IMR-90 (cell line): ENCODE measurements around the gene FARS2. TPM values are rescaled to one million over a fixed set of nuclear protein-coding genes. Genes with fewer than 3 reads are reported as not detected.

ENCODE experiments used
- ATAC-seq: fragments of 200-7000 bp; cut with Tn5 transposase; 2 replicates; pipeline ENCODE4 v1.9.1; 2020; ENCODE audit warnings: low read depth, mild to moderate bottlenecking, moderate library complexity
- BruUV-seq: library from RNA; stranded (reverse); fragments of 400-500 nt; replicated peaks from 2 replicates; lab custom pipeline; 2021; lab: Mats Ljungman, UMichigan
- CTCF ChIA-PET: fragments of 300-600 bp; formaldehyde crosslinking; extraction: SDS; loops from one replicate; lab custom pipeline; 2021; ENCODE audit warnings: antibody characterized with exemption; lab: Yijun Ruan, JAX
- POLR2A ChIA-PET: fragments of 300-600 bp; sonication (Branson Sonifier 250); formaldehyde crosslinking; loops from one replicate; lab custom pipeline; 2022; ENCODE audit warnings: antibody characterized with exemption; ENCODE audit not compliant: unreplicated experiment; lab: Charles Lee
- DNase-seq: peaks from one replicate; pipeline ENCODE4 v3.0.0; 2013
- H2AFZ ChIP-seq: replicated peaks from 2 replicates; pipeline ENCODE3; 2013; ENCODE audit warnings: low read length, mild to moderate bottlenecking; ENCODE audit not compliant: poor library complexity
- H2AK5ac ChIP-seq: 2 replicates; pipeline ENCODE4 v1.6.1; 2013; ENCODE audit warnings: low read depth, low read length, inconsistent platforms
- H2AK9ac ChIP-seq: replicated peaks from 2 replicates; pipeline ENCODE3; 2013; ENCODE audit warnings: mild to moderate bottlenecking, low read depth, low read length, moderate library complexity; ENCODE audit not compliant: poor library complexity
- H2BK120ac ChIP-seq: 2 replicates; pipeline ENCODE4 v1.6.1; 2013; ENCODE audit warnings: low read depth, low read length, inconsistent platforms
- H2BK15ac ChIP-seq: 3 replicates; pipeline ENCODE4 v1.6.1; 2013; ENCODE audit warnings: low read depth, low read length, inconsistent platforms
- H2BK20ac ChIP-seq: 2 replicates; pipeline ENCODE4 v1.6.1; 2013; ENCODE audit warnings: low read depth, mild to moderate bottlenecking, inconsistent platforms, low read length, moderate library complexity
- H2BK5ac ChIP-seq: 2 replicates; pipeline ENCODE4 v1.6.1; 2013; ENCODE audit warnings: mild to moderate bottlenecking, low read depth, low read length, inconsistent platforms; ENCODE audit not compliant: poor library complexity, severe bottlenecking
- H3K14ac ChIP-seq: replicated peaks from 2 replicates; pipeline ENCODE4 v1.6.1; 2013; ENCODE audit warnings: low read depth, low read length, inconsistent platforms
- H3K18ac ChIP-seq: 2 replicates; pipeline ENCODE4 v1.6.1; 2013; ENCODE audit warnings: low read depth, low read length, control low read depth
- H3K23ac ChIP-seq: 2 replicates; pipeline ENCODE4 v1.6.1; 2013; ENCODE audit warnings: low read depth, low read length, inconsistent platforms
- H3K27ac ChIP-seq: 2 replicates; pipeline ENCODE4 v1.5.1; 2013; ENCODE audit warnings: mild to moderate bottlenecking, control low read depth, low read length; ENCODE audit not compliant: insufficient read depth
- H3K27me3 ChIP-seq: 2 replicates; pipeline ENCODE4 v1.6.1; 2013; ENCODE audit warnings: low read length; ENCODE audit not compliant: control insufficient read depth, insufficient read depth
- H3K36me3 ChIP-seq: 2 replicates; pipeline ENCODE4 v1.6.1; 2013; ENCODE audit warnings: low read length, mixed read lengths; ENCODE audit not compliant: control insufficient read depth, insufficient read depth
- H3K4ac ChIP-seq: 2 replicates; pipeline ENCODE4 v1.6.1; 2013; ENCODE audit warnings: low read depth, low read length, inconsistent platforms
- H3K4me1 ChIP-seq: 2 replicates; pipeline ENCODE4 v1.6.1; 2013; ENCODE audit warnings: low read length, mixed read lengths; ENCODE audit not compliant: control insufficient read depth, insufficient read depth
- H3K4me2 ChIP-seq: 2 replicates; pipeline ENCODE4 v1.6.1; 2013; ENCODE audit warnings: low read depth, mild to moderate bottlenecking, control low read depth, low read length, moderate library complexity
- H3K4me3 ChIP-seq: 2 replicates; pipeline ENCODE4 v1.5.1; 2013; ENCODE audit warnings: low read depth, mild to moderate bottlenecking, control low read depth, low read length, moderate library complexity; ENCODE audit not compliant: insufficient read depth
- H3K56ac ChIP-seq: 2 replicates; pipeline ENCODE4 v1.6.1; 2013; ENCODE audit warnings: low read length, inconsistent platforms; ENCODE audit not compliant: insufficient read depth; ENCODE audit errors: extremely low read depth
- H3K79me1 ChIP-seq, 2 experiments: 2 replicates each; pipeline ENCODE4 v1.6.1; 2013; ENCODE audit warnings: low read length in 2 of 2, inconsistent platforms in 1 of 2, low read depth in 1 of 2
- H3K9ac ChIP-seq: 2 replicates; pipeline ENCODE4 v1.6.1; 2013; ENCODE audit warnings: low read depth, low read length, control low read depth
- H3K9me1 ChIP-seq: 2 replicates; pipeline ENCODE4 v1.6.1; 2013; ENCODE audit warnings: low read length, inconsistent platforms; ENCODE audit not compliant: insufficient read depth
- H3K9me3 ChIP-seq: 2 replicates; pipeline ENCODE4 v1.6.1; 2013; ENCODE audit warnings: low read length; ENCODE audit not compliant: control insufficient read depth, insufficient read depth
- H4K20me1 ChIP-seq: 2 replicates; pipeline ENCODE4 v1.6.1; 2013; ENCODE audit warnings: low read length, inconsistent platforms; ENCODE audit not compliant: insufficient read depth
- H4K5ac ChIP-seq: 2 replicates; pipeline ENCODE4 v1.6.1; 2013; ENCODE audit warnings: mild to moderate bottlenecking, low read depth, low read length, control low read depth
- H4K8ac ChIP-seq, 2 experiments: 2 replicates each; pipeline ENCODE4 v1.6.1; 2013; ENCODE audit warnings: low read depth in 2 of 2, low read length in 2 of 2, control low read depth in 1 of 2, inconsistent platforms in 1 of 2
- H4K91ac ChIP-seq: 2 replicates; pipeline ENCODE4 v1.6.1; 2013; ENCODE audit warnings: low read depth, low read length, inconsistent platforms; ENCODE audit not compliant: insufficient read depth
- BHLHE40 ChIP-seq: fragments of 150-350 bp; IDR thresholded peaks from 2 replicates; pipeline ENCODE4 v1.6.1; 2016; ENCODE audit warnings: mild to moderate bottlenecking, low read depth, low read length
- FOS ChIP-seq: fragments of 150-350 bp; IDR thresholded peaks from 2 replicates; pipeline ENCODE4 v1.6.1; 2016; ENCODE audit warnings: low read depth, low read length
- MXI1 ChIP-seq: IDR thresholded peaks from 2 replicates; pipeline ENCODE4 v1.6.1; 2012; ENCODE audit warnings: low read depth, mild to moderate bottlenecking, low read length, moderate library complexity, borderline replicate concordance
- NFE2L2 ChIP-seq: fragments of 150-350 bp; IDR thresholded peaks from 2 replicates; pipeline ENCODE4 v1.6.1; 2016; ENCODE audit warnings: low read depth, mild to moderate bottlenecking, low read length
- RAD21 ChIP-seq: IDR thresholded peaks from 2 replicates; pipeline ENCODE4 v1.6.1; 2012; ENCODE audit warnings: low read length, improper control_type of control experiment
- RCOR1 ChIP-seq: IDR thresholded peaks from 2 replicates; pipeline ENCODE4 v1.6.1; 2012; ENCODE audit warnings: mild to moderate bottlenecking, low read length, improper control_type of control experiment; ENCODE audit not compliant: insufficient replicate concordance
- RFX5 ChIP-seq: IDR thresholded peaks from 2 replicates; pipeline ENCODE4 v1.8.0; 2012; ENCODE audit warnings: low read depth, mild to moderate bottlenecking, low read length, moderate library complexity
- SMC3 ChIP-seq: fragments of 150-350 bp; IDR thresholded peaks from 2 replicates; pipeline ENCODE4 v1.6.1; 2016; ENCODE audit warnings: low read depth, mild to moderate bottlenecking, antibody characterized with exemption, low read length, moderate library complexity
- WGBS, 2 experiments: methylation state at CpG; one replicate each; pipeline versions ENCODE4 v1.1.5 to v1.1.7; 2013; ENCODE audit warnings: missing lambda C conversion rate in 2 of 2; ENCODE audit not compliant: insufficient read length in 1 of 2; ENCODE audit errors: extremely low coverage in 2 of 2; 5-methylcytosine and 5-hydroxymethylcytosine counted together
- dilution Hi-C: fragments of 300-500 bp; cut with HindIII; formaldehyde crosslinking; loops from one replicate; pipeline ENCODE4 v1.14.3; 2018; ENCODE audit warnings: low sequenced_read_pairs; ENCODE audit not compliant: unreplicated experiment
- in situ Hi-C: fragments of 300-500 bp; cut with MboI; formaldehyde crosslinking; loops from 3 replicates; pipeline ENCODE4 v1.14.3; 2019; ENCODE audit warnings: low sequenced_read_pairs, inconsistent platforms, mixed read lengths
- intact Hi-C: fragments of 100-400 bp; cut with micrococcal nuclease; formaldehyde crosslinking; loops from 2 replicates; pipeline ENCODE4 v1.10.0; 2022
- polyA plus RNA-seq, 3 experiments: library from polyadenylated mRNA; depleted of rRNA; stranded (reverse); fragments of >200 nt; gene quantifications; 2 replicates each; pipeline ENCODE4 v1.2.3, GENCODE V29; 2012; ENCODE audit warnings: low replicate concordance in 1 of 3
- total RNA-seq: library from RNA; depleted of rRNA; stranded (reverse); fragments of >200 nt; gene quantifications from 2 replicates; pipeline ENCODE4 v1.2.3, GENCODE V29; 2012
- TF ChIP-seq, protein P1 (sequence below): fragments of 150-350 bp; IDR thresholded peaks from 2 replicates; pipeline ENCODE4 v1.6.1; 2017; ENCODE audit warnings: mild to moderate bottlenecking, antibody characterized with exemption, low read length, low read depth
- TF ChIP-seq, protein P2 (sequence below): fragments of 150-350 bp; IDR thresholded peaks from 2 replicates; pipeline ENCODE4 v1.6.1; 2016; ENCODE audit warnings: low read depth, mild to moderate bottlenecking, low read length, moderate library complexity, borderline replicate concordance

The FARS2 gene
- total and polyA plus RNA-seq, 2 of the 4 experiments (the other 2 are of a cell fraction): 12.1 to 28.9 TPM

DNA sequence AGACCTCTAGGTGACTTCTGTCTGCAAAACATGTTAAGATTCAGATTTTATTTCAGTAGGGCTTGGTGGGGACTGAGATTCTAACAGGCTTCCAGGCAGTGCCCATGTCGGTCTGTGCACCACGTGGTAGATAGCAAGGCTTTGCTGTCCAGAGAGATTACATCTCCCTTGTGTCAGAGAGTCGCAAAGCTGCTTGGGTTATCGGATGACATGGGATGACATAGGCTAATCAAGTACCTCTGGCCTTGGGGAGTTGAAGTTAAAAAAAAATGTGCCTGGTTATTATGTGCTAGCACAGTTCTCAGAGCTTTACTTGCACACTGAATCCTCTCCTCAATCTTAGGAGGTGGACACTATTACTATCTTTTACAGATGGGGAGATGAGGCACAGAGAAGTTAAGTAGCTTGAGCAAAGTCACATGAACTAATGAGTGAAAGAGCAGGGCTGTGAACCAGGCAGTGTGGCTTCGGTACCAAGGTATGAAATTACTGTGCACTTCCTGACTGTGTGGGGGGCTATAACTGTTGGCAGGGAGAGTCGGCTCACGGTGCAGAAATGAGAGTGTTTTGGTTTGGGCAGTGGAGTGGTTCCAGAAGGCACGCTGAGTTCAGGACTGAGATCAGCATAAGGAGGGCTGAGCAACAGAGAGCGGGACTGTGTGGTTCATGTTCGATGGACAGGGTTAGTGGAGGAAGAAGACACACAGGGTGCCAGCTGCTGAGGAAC, 41.1 kb downstream of the FARS2 start:
- BruUV-seq: no TSS peak

More for the DNA sequence above, 41.1 kb downstream of the FARS2 start:
- Histone ChIP-seq H2BK20ac (no peak overlapping the region), H2AK5ac (no peak overlapping the region), H3K27me3 (no peaks in the 10 kb centered on the region), H3K4me3 (no peak overlapping the region), H2BK5ac (no peak overlapping the region), H3K9me3 (no peaks in the 10 kb centered on the region), H2AK9ac (no peak overlapping the region), H3K56ac (no peak overlapping the region), H3K4me2 (peak overlapping the region; percentile 19; the same call in 1 of the 2 replicates), H3K18ac (no peak overlapping the region), H3K36me3 (no peaks in the 10 kb centered on the region), H3K79me1 (peaks cover 14 to 46% of the 10 kb centered on the region in 2 experiments), H3K14ac (no peak overlapping the region), H4K8ac (no peak overlapping the region), H4K91ac (no peak overlapping the region), H3K4me1 (peaks cover 2% of the 10 kb centered on the region; the same call in 1 of the 2 replicates), H3K4ac (no peak overlapping the region), H4K20me1 (peaks cover 10% of the 10 kb centered on the region; the same call in 1 of the 2 replicates), H2BK15ac (no peak overlapping the region), H3K9ac (no peak overlapping the region), H3K27ac (no peak overlapping the region), H2AFZ (no peak overlapping the region), H4K5ac (no peak overlapping the region), H3K23ac (no peak overlapping the region), H2BK120ac (no peak overlapping the region), H3K9me1 (peaks cover 13% of the 10 kb centered on the region; the same call in 1 of the 2 replicates)
- ChIA-PET CTCF (interaction anchor here (0.6 to 0.7 kb wide), 2 partner anchors 51 to 94 kb away, joined by 3 read pairs; no protein-coding TSS in a partner anchor), POLR2A (no interaction called here)
- WGBS, 2 experiments: 29% methylated on average over 5 of the region's 10 CpGs; no CpG with 5 or more reads in 1 of the 2 experiments
- peak; percentile 8 for DNase-seq
- intact Hi-C loops (no loop called here), in situ Hi-C loops (no loop called here), dilution Hi-C loops (no loop called here)
- peak; percentile 48 for ATAC-seq
- no peak for TF ChIP-seq MXI1
- TF ChIP-seq, protein P1, sequence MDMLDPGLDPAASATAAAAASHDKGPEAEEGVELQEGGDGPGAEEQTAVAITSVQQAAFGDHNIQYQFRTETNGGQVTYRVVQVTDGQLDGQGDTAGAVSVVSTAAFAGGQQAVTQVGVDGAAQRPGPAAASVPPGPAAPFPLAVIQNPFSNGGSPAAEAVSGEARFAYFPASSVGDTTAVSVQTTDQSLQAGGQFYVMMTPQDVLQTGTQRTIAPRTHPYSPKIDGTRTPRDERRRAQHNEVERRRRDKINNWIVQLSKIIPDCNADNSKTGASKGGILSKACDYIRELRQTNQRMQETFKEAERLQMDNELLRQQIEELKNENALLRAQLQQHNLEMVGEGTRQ: no peak
- no peak for TF ChIP-seq NFE2L2
- no peak for TF ChIP-seq RAD21
- no peak for TF ChIP-seq BHLHE40
- TF ChIP-seq SMC3: no peak
- TF ChIP-seq RFX5: no peak
- no peak for TF ChIP-seq RCOR1
- TF ChIP-seq, protein P2, sequence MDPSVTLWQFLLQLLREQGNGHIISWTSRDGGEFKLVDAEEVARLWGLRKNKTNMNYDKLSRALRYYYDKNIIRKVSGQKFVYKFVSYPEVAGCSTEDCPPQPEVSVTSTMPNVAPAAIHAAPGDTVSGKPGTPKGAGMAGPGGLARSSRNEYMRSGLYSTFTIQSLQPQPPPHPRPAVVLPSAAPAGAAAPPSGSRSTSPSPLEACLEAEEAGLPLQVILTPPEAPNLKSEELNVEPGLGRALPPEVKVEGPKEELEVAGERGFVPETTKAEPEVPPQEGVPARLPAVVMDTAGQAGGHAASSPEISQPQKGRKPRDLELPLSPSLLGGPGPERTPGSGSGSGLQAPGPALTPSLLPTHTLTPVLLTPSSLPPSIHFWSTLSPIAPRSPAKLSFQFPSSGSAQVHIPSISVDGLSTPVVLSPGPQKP: no peak
- no peak for TF ChIP-seq FOS
